Measurements from ENCODE around the gene ARHGAP44. TPM values are rescaled to one million over a fixed set of nuclear protein-coding genes. Genes with fewer than 3 reads are reported as not detected.

Gene ARHGAP44
- total RNA-seq, 1 experiment from 2014 or later = 9.9 TPM

DNA sequence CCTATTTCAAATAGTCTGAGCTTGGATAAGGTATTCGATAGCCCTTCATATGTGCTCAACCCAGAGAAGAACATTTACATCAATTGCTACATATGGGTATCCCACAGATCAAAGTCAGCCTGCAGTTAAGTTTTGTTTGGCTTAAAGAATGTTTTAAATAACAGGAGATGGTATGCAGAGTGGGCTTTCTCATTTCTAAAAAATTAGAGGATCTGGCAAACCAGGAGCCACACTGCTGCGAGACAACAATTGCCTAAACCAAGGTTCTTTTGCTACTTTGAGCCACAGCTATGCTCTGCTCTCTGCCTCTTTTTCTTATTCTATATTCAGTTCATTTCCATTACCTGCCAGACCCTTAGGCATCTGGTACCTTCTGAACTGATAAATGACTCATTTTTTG is 30.2 kb upstream of the ARHGAP44 start:
- H2AK5ac ChIP-seq (ENCODE audit: insufficient read length, low read length) = no peak overlapping the region
- H2BK15ac ChIP-seq (ENCODE audit: low read depth, low read length) = no peak overlapping the region
- no peak for DNase-seq
- H2BK20ac ChIP-seq (ENCODE audit: low read depth, low read length, poor library complexity, severe bottlenecking) = no peak overlapping the region
- H4K8ac ChIP-seq (replicated peaks; ENCODE audit: insufficient read length, low read depth, low read length) = no peak overlapping the region
- no peaks in the 10 kb centered on the region for H3K4me1 ChIP-seq (ENCODE audit: insufficient read depth, low read length)
- no peak overlapping the region for H3K23ac ChIP-seq (ENCODE audit: insufficient read length, low read depth, low read length)
- H3K27me3 ChIP-seq (ENCODE audit: insufficient read depth, low read length) = no peaks in the 10 kb centered on the region
- H3T11ph ChIP-seq (ENCODE audit: low read length) = no peak overlapping the region
- no peak overlapping the region for H3K56ac ChIP-seq (ENCODE audit: insufficient read length, low read depth, low read length)
- H3K27ac ChIP-seq (ENCODE audit: insufficient read length, low read depth, low read length) = no peak overlapping the region
- H2AFZ ChIP-seq (ENCODE audit: low read length) = no peak overlapping the region
- no peak overlapping the region for H4K91ac ChIP-seq (ENCODE audit: insufficient read length, low read depth, low read length)
- no peak overlapping the region for H3K18ac ChIP-seq (ENCODE audit: insufficient read length, low read depth, low read length)
- H4K5ac ChIP-seq (ENCODE audit: insufficient read length, low read depth, low read length) = no peak overlapping the region
- no peaks in the 10 kb centered on the region for H3K36me3 Mint-ChIP-seq (ENCODE audit: insufficient read depth in 1 of 3, low read depth in 3 of 3)
- H4K20me1 ChIP-seq (ENCODE audit: control insufficient read depth, insufficient read depth, insufficient read length) = no peaks in the 10 kb centered on the region
- H2BK12ac ChIP-seq (ENCODE audit: insufficient read length, low read depth, low read length) = no peak overlapping the region
- WGBS (ENCODE audit: extremely low coverage, insufficient read length, low lambda C conversion rate) = no CpG with 5 or more reads among the region's 2 CpGs
- peaks cover 0 to 3% of the 10 kb centered on the region in 2 experiments; a peak in 1 of 5 replicates for H3K9me3 Mint-ChIP-seq
- no peak overlapping the region for H3K4me2 ChIP-seq (ENCODE audit: insufficient read depth, insufficient read length, low read length)
- H3K4me1 Mint-ChIP-seq = peaks cover 4 to 7% of the 10 kb centered on the region in 2 experiments
- H3K9ac ChIP-seq (ENCODE audit: extremely low read depth, insufficient read length, low read length) = no peak overlapping the region
- no peak overlapping the region for H2BK120ac ChIP-seq (ENCODE audit: low read depth, low read length, poor library complexity, severe bottlenecking)
- TF ChIP-seq, protein P1, sequence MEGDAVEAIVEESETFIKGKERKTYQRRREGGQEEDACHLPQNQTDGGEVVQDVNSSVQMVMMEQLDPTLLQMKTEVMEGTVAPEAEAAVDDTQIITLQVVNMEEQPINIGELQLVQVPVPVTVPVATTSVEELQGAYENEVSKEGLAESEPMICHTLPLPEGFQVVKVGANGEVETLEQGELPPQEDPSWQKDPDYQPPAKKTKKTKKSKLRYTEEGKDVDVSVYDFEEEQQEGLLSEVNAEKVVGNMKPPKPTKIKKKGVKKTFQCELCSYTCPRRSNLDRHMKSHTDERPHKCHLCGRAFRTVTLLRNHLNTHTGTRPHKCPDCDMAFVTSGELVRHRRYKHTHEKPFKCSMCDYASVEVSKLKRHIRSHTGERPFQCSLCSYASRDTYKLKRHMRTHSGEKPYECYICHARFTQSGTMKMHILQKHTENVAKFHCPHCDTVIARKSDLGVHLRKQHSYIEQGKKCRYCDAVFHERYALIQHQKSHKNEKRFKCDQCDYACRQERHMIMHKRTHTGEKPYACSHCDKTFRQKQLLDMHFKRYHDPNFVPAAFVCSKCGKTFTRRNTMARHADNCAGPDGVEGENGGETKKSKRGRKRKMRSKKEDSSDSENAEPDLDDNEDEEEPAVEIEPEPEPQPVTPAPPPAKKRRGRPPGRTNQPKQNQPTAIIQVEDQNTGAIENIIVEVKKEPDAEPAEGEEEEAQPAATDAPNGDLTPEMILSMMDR (conservative IDR thresholded peaks at IDR 0.05) = no peak
- no peaks in the 10 kb centered on the region for H3K9me3 ChIP-seq (ENCODE audit: control insufficient read depth, low read depth, low read length)
- H3K23me2 ChIP-seq (ENCODE audit: insufficient read length, low read depth, low read length, poor library complexity, severe bottlenecking) = no peaks in the 10 kb centered on the region
- H3K79me2 ChIP-seq (ENCODE audit: insufficient read depth, low read length) = no peaks in the 10 kb centered on the region
- no peak overlapping the region for H3K4ac ChIP-seq (ENCODE audit: low read depth, low read length)
- H3K27ac Mint-ChIP-seq = no peak overlapping the region; a peak in 1 of 7 replicates
- H3K4me3 Mint-ChIP-seq = no peak overlapping the region
- no peak overlapping the region for H3K14ac ChIP-seq (ENCODE audit: insufficient read depth, low read length)
- H3K27me3 Mint-ChIP-seq (ENCODE audit: low read depth) = no peaks in the 10 kb centered on the region
- no peaks in the 10 kb centered on the region for H3K79me1 ChIP-seq (ENCODE audit: insufficient read depth, low read depth, low read length, poor library complexity, severe bottlenecking)
- no peak overlapping the region for H2BK5ac ChIP-seq (ENCODE audit: insufficient read length, low read length)
